ENCODE measurements around the gene RAB11FIP4. TPM values are rescaled to one million over a fixed set of nuclear protein-coding genes. Genes with fewer than 3 reads are reported as not detected.

Gene RAB11FIP4
- total RNA-seq, 4 donors from 2014 or later, result 28.9 to 46.8 (median 35.7) TPM

GRCh38 chr17:31506517-31506916, 115.0 kb downstream of the RAB11FIP4 start:
- no peaks in the 10 kb centered on the region for H3K36me3 ChIP-seq
- no peak for DNase-seq (ENCODE audit: low spot score in 2 of 2)
- H3K27me3 ChIP-seq, result no peaks in the 10 kb centered on the region
- peaks cover 28% of the 10 kb centered on the region for H3K4me1 ChIP-seq
- 96% methylated on average over 1 of the region's 1 CpG for WGBS
- no peak overlapping the region for H3K4me3 ChIP-seq
- H3K27ac ChIP-seq, result no peak overlapping the region
- no peaks in the 10 kb centered on the region for H3K9me3 ChIP-seq
- no peak for TF ChIP-seq POLR2A (IDR thresholded peaks at IDR 0.05)
- TF ChIP-seq, protein P1, sequence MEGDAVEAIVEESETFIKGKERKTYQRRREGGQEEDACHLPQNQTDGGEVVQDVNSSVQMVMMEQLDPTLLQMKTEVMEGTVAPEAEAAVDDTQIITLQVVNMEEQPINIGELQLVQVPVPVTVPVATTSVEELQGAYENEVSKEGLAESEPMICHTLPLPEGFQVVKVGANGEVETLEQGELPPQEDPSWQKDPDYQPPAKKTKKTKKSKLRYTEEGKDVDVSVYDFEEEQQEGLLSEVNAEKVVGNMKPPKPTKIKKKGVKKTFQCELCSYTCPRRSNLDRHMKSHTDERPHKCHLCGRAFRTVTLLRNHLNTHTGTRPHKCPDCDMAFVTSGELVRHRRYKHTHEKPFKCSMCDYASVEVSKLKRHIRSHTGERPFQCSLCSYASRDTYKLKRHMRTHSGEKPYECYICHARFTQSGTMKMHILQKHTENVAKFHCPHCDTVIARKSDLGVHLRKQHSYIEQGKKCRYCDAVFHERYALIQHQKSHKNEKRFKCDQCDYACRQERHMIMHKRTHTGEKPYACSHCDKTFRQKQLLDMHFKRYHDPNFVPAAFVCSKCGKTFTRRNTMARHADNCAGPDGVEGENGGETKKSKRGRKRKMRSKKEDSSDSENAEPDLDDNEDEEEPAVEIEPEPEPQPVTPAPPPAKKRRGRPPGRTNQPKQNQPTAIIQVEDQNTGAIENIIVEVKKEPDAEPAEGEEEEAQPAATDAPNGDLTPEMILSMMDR (IDR thresholded peaks at IDR 0.05), result no peak
- TF ChIP-seq EP300 (IDR thresholded peaks at IDR 0.05), result no peak
- TF ChIP-seq POLR2AphosphoS5 (IDR thresholded peaks at IDR 0.05), result no peak

- peak overlapping the region; percentile 9 for H3K4me3 ChIP-seq
- no peak overlapping the region for H3K27ac ChIP-seq
Observed at GRCh38 chr17:31508288-31509094, 117.0 kb downstream of the RAB11FIP4 start.

GRCh38 chr17:31509095-31509804, 117.8 kb downstream of the RAB11FIP4 start:
- DNase-seq (ENCODE audit: low spot score in 2 of 2), result no peak
- TF ChIP-seq, protein P1 (IDR thresholded peaks at IDR 0.05), result no peak
- no peak for TF ChIP-seq POLR2A (IDR thresholded peaks at IDR 0.05)
- TF ChIP-seq EP300 (IDR thresholded peaks at IDR 0.05), result no peak
- TF ChIP-seq POLR2AphosphoS5 (IDR thresholded peaks at IDR 0.05), result no peak
- no peaks in the 10 kb centered on the region for H3K9me3 ChIP-seq
- WGBS, result 40% methylated on average over 4 of the region's 13 CpGs
- no peaks in the 10 kb centered on the region for H3K27me3 ChIP-seq
- H3K36me3 ChIP-seq, result no peaks in the 10 kb centered on the region
- no peak overlapping the region for H3K27ac ChIP-seq
- peaks cover 28% of the 10 kb centered on the region for H3K4me1 ChIP-seq
- H3K4me3 ChIP-seq, result peak overlapping the region; percentile 9

More at GRCh38 chr17:31508288-31509094, 117.0 kb downstream of the RAB11FIP4 start:
- TF ChIP-seq POLR2A (IDR thresholded peaks at IDR 0.05) (no peak), EP300 (IDR thresholded peaks at IDR 0.05) (no peak), POLR2AphosphoS5 (IDR thresholded peaks at IDR 0.05) (no peak)
- TF ChIP-seq, protein P1 (IDR thresholded peaks at IDR 0.05), result peak in 1 of 2 donors; percentile 15
- Histone ChIP-seq H3K4me1 (peaks cover 28% of the 10 kb centered on the region), H3K9me3 (no peaks in the 10 kb centered on the region), H3K27me3 (no peaks in the 10 kb centered on the region), H3K36me3 (no peaks in the 10 kb centered on the region)
- 52% methylated on average over 9 of the region's 13 CpGs for WGBS
- no peak for DNase-seq (ENCODE audit: low spot score in 2 of 2)

DNA sequence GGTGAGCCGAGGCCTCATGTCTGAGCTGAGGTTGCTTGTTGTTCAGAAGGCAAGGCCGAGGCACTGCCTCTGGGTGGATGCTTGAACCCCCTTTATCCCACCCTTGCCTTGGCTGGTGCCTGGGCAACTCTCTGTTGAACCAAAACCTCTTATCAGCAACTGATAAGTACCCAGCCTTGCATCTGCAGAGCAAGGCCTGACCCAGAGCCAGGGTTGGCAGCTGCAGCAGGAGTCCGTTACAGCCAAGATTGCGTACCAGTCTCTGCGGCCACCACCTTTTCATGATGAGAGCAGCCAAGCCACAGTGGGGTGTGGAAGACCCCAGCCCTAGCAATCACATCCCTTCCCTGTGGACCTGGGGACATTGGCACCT, 118.3 kb downstream of the RAB11FIP4 start:
- H3K4me1 ChIP-seq, result peaks cover 28% of the 10 kb centered on the region
- H3K36me3 ChIP-seq, result no peaks in the 10 kb centered on the region
- H3K27ac ChIP-seq, result no peak overlapping the region
- TF ChIP-seq POLR2AphosphoS5 (IDR thresholded peaks at IDR 0.05) (no peak), POLR2A (IDR thresholded peaks at IDR 0.05) (no peak), EP300 (IDR thresholded peaks at IDR 0.05) (no peak)
- TF ChIP-seq, protein P1 (IDR thresholded peaks at IDR 0.05), result no peak
- H3K4me3 ChIP-seq, result no peak overlapping the region
- 100% methylated on average over 1 of the region's 5 CpGs for WGBS
- no peaks in the 10 kb centered on the region for H3K9me3 ChIP-seq
- no peaks in the 10 kb centered on the region for H3K27me3 ChIP-seq
- no peak for DNase-seq (ENCODE audit: low spot score in 2 of 2)

Measured in suprapubic skin (tissue), 4 donors.